ENCODE data around the gene RNLS. TPM values are rescaled to one million over a fixed set of nuclear protein-coding genes. Genes with fewer than 3 reads are reported as not detected.
"Not testable (repeated sequence)": the region's sequence is repeated elsewhere in the genome, so short reads cannot be mapped to it uniquely, and the experiment has no call there.

RNLS gene
- total RNA-seq, 1 experiment from 2014 or later = 8.7 TPM

- TF ChIP-seq ZNF425 (CRISPR knock-in tag; conservative IDR thresholded peaks at IDR 0.05) (no peak), OVOL2 (CRISPR knock-in tag; IDR thresholded peaks at IDR 0.05; ENCODE audit: borderline replicate concordance) (no peak), NFYB (CRISPR knock-in tag; conservative IDR thresholded peaks at IDR 0.05; ENCODE audit: low read depth) (no peak), ZNF317 (CRISPR knock-in tag; IDR thresholded peaks at IDR 0.05; ENCODE audit: borderline replicate concordance, low read depth) (no peak), ESRRA (CRISPR knock-in tag; IDR thresholded peaks at IDR 0.05; ENCODE audit: borderline replicate concordance) (no peak), E2F1 (CRISPR knock-in tag; IDR thresholded peaks at IDR 0.05) (no peak), MYBL2 (CRISPR knock-in tag; IDR thresholded peaks at IDR 0.05) (no peak), IRF1 (CRISPR knock-in tag; IDR thresholded peaks at IDR 0.05) (no peak), CDX4 (CRISPR knock-in tag; IDR thresholded peaks at IDR 0.05; ENCODE audit: borderline replicate concordance) (no peak)
Measured at GRCh38 chr10:88311264-88311663, 271.9 kb downstream of the RNLS start (continued).

- TF ChIP-seq ZNF512 (CRISPR knock-in tag; IDR thresholded peaks at IDR 0.05; ENCODE audit: borderline replicate concordance) (no peak), GABPB1 (CRISPR knock-in tag; IDR thresholded peaks at IDR 0.05) (no peak), ZMAT4 (CRISPR knock-in tag; IDR thresholded peaks at IDR 0.05) (no peak)
- no peak for ATAC-seq
- H3K4me3 Mint-ChIP-seq = no peak overlapping the region
- H3K27me3 Mint-ChIP-seq (ENCODE audit: low read depth) = no peaks in the 10 kb centered on the region
- CTCF ChIA-PET = interaction anchor here (1.6 kb wide), 1 partner anchor 9 kb away, joined by 5 read pairs; no protein-coding TSS in a partner anchor
- no peaks in the 10 kb centered on the region for H3K36me3 Mint-ChIP-seq
- peaks cover 2% of the 10 kb centered on the region; the same call in 1 of the 2 replicates for H3K4me1 Mint-ChIP-seq
- POLR2A ChIA-PET = no interaction called here
- no peaks in the 10 kb centered on the region for H3K9me3 Mint-ChIP-seq
- no peak for DNase-seq (ENCODE audit: low spot score)
- H3K27ac Mint-ChIP-seq = no peak overlapping the region
Measured at GRCh38 chr10:88309365-88309764, 273.8 kb downstream of the RNLS start.

GRCh38 chr10:88308361-88308760 is 274.8 kb downstream of the RNLS start:
- H3K36me3 Mint-ChIP-seq; POLR2A ChIA-PET; DNase-seq (ENCODE audit: low spot score); H3K4me3 Mint-ChIP-seq; H3K4me1 Mint-ChIP-seq; ATAC-seq; CTCF ChIA-PET; H3K27ac Mint-ChIP-seq; H3K9me3 Mint-ChIP-seq; H3K27me3 Mint-ChIP-seq (ENCODE audit: low read depth): not testable (repeated sequence)

GRCh38 chr10:88299787-88300186 is 283.3 kb downstream of the RNLS start:
- Mint-ChIP-seq H3K27me3 (ENCODE audit: low read depth) (no peaks in the 10 kb centered on the region), H3K4me3 (no peak overlapping the region), H3K9me3 (peaks cover 4% of the 10 kb centered on the region; the same call in 1 of the 2 replicates), H3K36me3 (no peaks in the 10 kb centered on the region), H3K27ac (no peak overlapping the region), H3K4me1 (no peaks in the 10 kb centered on the region)
- ATAC-seq (no peak), DNase-seq (ENCODE audit: low spot score) (no peak)
- ChIA-PET CTCF (no interaction called here), POLR2A (interaction anchor here (0.6 kb wide), 1 partner anchor 22 kb away, joined by 3 read pairs; no protein-coding TSS in a partner anchor)
- no peak for TF ChIP-seq HMGXB4 (CRISPR knock-in tag; IDR thresholded peaks at IDR 0.05)
- no peak for TF ChIP-seq TEAD1 (CRISPR knock-in tag; IDR thresholded peaks at IDR 0.05)
- TF ChIP-seq GTF2I (CRISPR knock-in tag; conservative IDR thresholded peaks at IDR 0.05) = no peak
- TF ChIP-seq CREM (CRISPR knock-in tag; IDR thresholded peaks at IDR 0.05) = no peak
- no peak for TF ChIP-seq IRF1 (CRISPR knock-in tag; IDR thresholded peaks at IDR 0.05)
- no peak for TF ChIP-seq NFATC4 (CRISPR knock-in tag; IDR thresholded peaks at IDR 0.05)
- no peak for TF ChIP-seq SMAD3 (CRISPR knock-in tag; IDR thresholded peaks at IDR 0.05; ENCODE audit: borderline replicate concordance)
- no peak for TF ChIP-seq OVOL2 (CRISPR knock-in tag; IDR thresholded peaks at IDR 0.05; ENCODE audit: borderline replicate concordance)
- no peak for TF ChIP-seq ZNF317 (CRISPR knock-in tag; IDR thresholded peaks at IDR 0.05; ENCODE audit: borderline replicate concordance, low read depth)
- TF ChIP-seq GABPB1 (CRISPR knock-in tag; IDR thresholded peaks at IDR 0.05) = no peak
- no peak for TF ChIP-seq NR2C2 (CRISPR knock-in tag; IDR thresholded peaks at IDR 0.05)

Data from WTC11 (cell line).